ENCODE data around the gene B2M.

DNA sequence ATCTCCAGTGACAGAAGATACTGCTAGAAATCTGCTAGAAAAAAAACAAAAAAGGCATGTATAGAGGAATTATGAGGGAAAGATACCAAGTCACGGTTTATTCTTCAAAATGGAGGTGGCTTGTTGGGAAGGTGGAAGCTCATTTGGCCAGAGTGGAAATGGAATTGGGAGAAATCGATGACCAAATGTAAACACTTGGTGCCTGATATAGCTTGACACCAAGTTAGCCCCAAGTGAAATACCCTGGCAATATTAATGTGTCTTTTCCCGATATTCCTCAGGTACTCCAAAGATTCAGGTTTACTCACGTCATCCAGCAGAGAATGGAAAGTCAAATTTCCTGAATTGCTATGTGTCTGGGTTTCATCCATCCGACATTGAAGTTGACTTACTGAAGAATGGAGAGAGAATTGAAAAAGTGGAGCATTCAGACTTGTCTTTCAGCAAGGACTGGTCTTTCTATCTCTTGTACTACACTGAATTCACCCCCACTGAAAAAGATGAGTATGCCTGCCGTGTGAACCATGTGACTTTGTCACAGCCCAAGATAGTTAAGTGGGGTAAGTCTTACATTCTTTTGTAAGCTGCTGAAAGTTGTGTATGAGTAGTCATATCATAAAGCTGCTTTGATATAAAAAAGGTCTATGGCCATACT lies 4.0 kb downstream of the B2M start:
- TF ChIP-seq CTCF (IDR thresholded peaks at IDR 0.05) (no peak), POLR2A (IDR thresholded peaks at IDR 0.05) (no peak)

Measured in Peyer's patch (tissue), 4 donors.